ENCODE results near the gene RBKS. TPM values are rescaled to one million over a fixed set of nuclear protein-coding genes. Genes with fewer than 3 reads are reported as not detected.

The RBKS gene
- total and polyA plus RNA-seq, 2 of the 8 experiments (the other 6 are each of a cell fraction or from before 2014, with no cell fraction given): 1.1 to 1.5 TPM

DNA sequence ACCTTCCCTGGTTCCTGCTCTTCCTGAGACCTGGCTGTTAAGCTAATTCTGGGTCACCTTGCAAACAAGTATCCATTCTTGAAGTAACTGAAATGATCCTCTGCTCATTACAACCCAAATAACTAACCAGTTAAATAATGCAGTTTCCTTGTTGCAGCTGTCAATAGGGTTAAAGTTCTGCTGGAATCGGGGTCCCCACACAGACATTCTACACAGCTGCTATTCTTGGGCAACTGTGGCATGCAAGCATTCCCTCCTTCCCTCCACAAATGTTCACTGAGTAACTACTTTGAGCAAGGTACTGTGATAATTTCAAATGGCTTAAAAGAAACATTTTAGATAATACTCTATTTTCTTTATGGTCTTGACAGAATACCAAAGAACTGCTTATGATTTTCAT is 17.1 kb downstream of the RBKS start:
- no peaks in the 10 kb centered on the region for H3K79me1 ChIP-seq (ENCODE audit: low read depth, low read length)
- no peak overlapping the region for H2BK5ac ChIP-seq (ENCODE audit: low read depth, low read length)
- no peaks in the 10 kb centered on the region for H3K23me2 ChIP-seq (ENCODE audit: low read depth, low read length)
- DNase-seq (ENCODE audit: low read depth in 1 of 2, low spot score in 2 of 2): no peak
- ChIA-PET POLR2A (ENCODE audit: partially characterized antibody) (no interaction called here), CTCF (ENCODE audit: partially characterized antibody) (no interaction called here)
- H3K4me2 ChIP-seq (ENCODE audit: insufficient read depth in 1 of 2, low read depth in 2 of 2, low read length in 2 of 2): no peak overlapping the region
- H2BK12ac ChIP-seq (ENCODE audit: low read depth, low read length): no peak overlapping the region
- H2AFZ ChIP-seq (ENCODE audit: low read length): no peak overlapping the region
- no peak overlapping the region for H2AK5ac ChIP-seq (ENCODE audit: low read depth, low read length)
- no peaks in the 10 kb centered on the region for H3K4me1 ChIP-seq (replicated peaks in 1 of 4; ENCODE audit: control insufficient read depth in 3 of 4, insufficient read depth in 4 of 4, low read length in 3 of 4)
- H4K20me1 ChIP-seq (replicated peaks in 1 of 2; ENCODE audit: control insufficient read depth in 1 of 2, insufficient read depth in 2 of 2, low read length in 2 of 2): no peaks in the 10 kb centered on the region
- no peaks in the 10 kb centered on the region for H3K79me2 ChIP-seq (ENCODE audit: control insufficient read depth in 1 of 2, insufficient read depth in 2 of 2, low read length in 2 of 2)
- H3K27ac ChIP-seq (ENCODE audit: low read depth, low read length): no peak overlapping the region
- no peak for FAIRE-seq
- H3K23ac ChIP-seq (ENCODE audit: insufficient read length): no peak overlapping the region
- no peak overlapping the region for H3K9ac ChIP-seq (replicated peaks in 1 of 4; ENCODE audit: extremely low read depth in 1 of 4, low read depth in 3 of 4, low read length in 3 of 4)
- H4K8ac ChIP-seq (ENCODE audit: extremely low read depth, insufficient read depth, low read length): no peak overlapping the region
- H2BK20ac ChIP-seq (ENCODE audit: low read length): no peak overlapping the region
- no peak overlapping the region for H4K5ac ChIP-seq (ENCODE audit: insufficient read length, low read depth, low read length)
- no peaks in the 10 kb centered on the region for H3K27me3 ChIP-seq (replicated peaks in 1 of 4; ENCODE audit: control insufficient read depth in 3 of 4, extremely low read depth in 1 of 4, insufficient read depth in 3 of 4, low read length in 3 of 4)
- H3K4me3 ChIP-seq (ENCODE audit: extremely low read depth in 1 of 4, insufficient read depth in 2 of 4, low read depth in 3 of 4, low read length in 4 of 4): no peak overlapping the region
- H3K56ac ChIP-seq (replicated peaks; ENCODE audit: insufficient read length, low read depth, low read length): no peak overlapping the region
- H3K4ac ChIP-seq (replicated peaks; ENCODE audit: insufficient read length, low read depth, low read length): no peak overlapping the region
- H4K91ac ChIP-seq (replicated peaks; ENCODE audit: insufficient read length, low read length): no peak overlapping the region
- no peaks in the 10 kb centered on the region for H3K36me3 ChIP-seq (ENCODE audit: control insufficient read depth in 2 of 4, insufficient read depth in 4 of 4, low read length in 3 of 4)
- 86% methylated on average over 1 of the region's 1 CpG; no CpG with 5 or more reads in 1 of the 2 experiments for WGBS, 2 experiments (ENCODE audit: extremely low coverage in 1 of 2, insufficient coverage in 1 of 2, insufficient read length in 1 of 2, insufficient replicate concordance in 2 of 2, low coverage in 1 of 2, low lambda C conversion rate in 2 of 2, missing lambda C conversion rate in 1 of 2)
- no peak overlapping the region for H3K14ac ChIP-seq (ENCODE audit: insufficient read length)
- H2BK15ac ChIP-seq (ENCODE audit: low read length): no peak overlapping the region
- H3K18ac ChIP-seq (ENCODE audit: extremely low read depth, low read length): no peak overlapping the region
- no peak overlapping the region for H2BK120ac ChIP-seq (replicated peaks; ENCODE audit: low read depth, low read length)
- no peaks in the 10 kb centered on the region for H3K9me3 ChIP-seq (ENCODE audit: insufficient read depth in 2 of 2, low read depth in 1 of 2, low read length in 1 of 2)
- no peak for TF ChIP-seq BACH1 (IDR thresholded peaks at IDR 0.05; ENCODE audit: low read length)
- no peak for TF ChIP-seq KDM5A (IDR thresholded peaks at IDR 0.05; ENCODE audit: low read length)
- no peak for TF ChIP-seq GABPA (IDR thresholded peaks at IDR 0.05; ENCODE audit: borderline replicate concordance, insufficient read depth, low read length)
- TF ChIP-seq BCL11A (IDR thresholded peaks at IDR 0.05; ENCODE audit: low read depth in 2 of 2, low read length in 2 of 2): no peak
- TF ChIP-seq RFX5 (IDR thresholded peaks at IDR 0.05; ENCODE audit: borderline replicate concordance, low read depth, low read length): no peak

Data from H1 (cell line).